TTC549 (cell line): ENCODE data around the gene PITPNM1.
"Not testable (repeated sequence)": the region's sequence is repeated elsewhere in the genome, so short reads cannot be mapped to it uniquely, and the experiment has no call there.

Source experiments
- FAIRE-seq: peaks from 2 replicates; lab custom pipeline; 2012; peaks lifted over from hg19 to GRCh38; lab: Jason Lieb, UNC

Gene PITPNM1

GRCh38 chr11:67486481-67487195 lies 18.5 kb downstream of the PITPNM1 start:
- no peak for FAIRE-seq

DNA sequence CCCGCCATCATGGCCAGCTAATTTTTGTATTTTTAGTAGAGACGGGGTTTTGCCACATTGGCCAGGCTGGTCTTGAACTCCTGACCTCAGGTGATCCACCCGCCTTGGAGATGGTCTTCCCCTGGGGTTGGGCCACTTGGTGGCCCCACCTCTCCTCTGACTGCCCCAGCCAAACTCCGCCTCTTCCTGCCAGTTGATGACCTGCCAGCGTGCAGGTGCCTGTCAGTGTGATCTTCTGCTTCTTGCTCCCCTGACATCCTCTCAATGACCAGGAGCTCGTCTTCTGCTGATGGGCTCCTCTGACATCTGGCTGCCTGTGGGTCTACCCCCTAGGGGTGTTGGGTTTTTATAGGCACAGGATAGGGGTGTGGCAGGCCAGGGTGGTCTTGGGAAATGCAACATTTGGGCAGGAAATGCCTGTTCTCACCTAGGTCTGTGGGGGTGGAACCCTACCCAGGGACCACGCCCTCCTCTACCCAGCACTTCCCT lies 19.2 kb downstream of the PITPNM1 start:
- FAIRE-seq: not testable (repeated sequence)

- no peak for FAIRE-seq
These were observed 20.3 kb downstream of the PITPNM1 start for GRCh38 chr11:67484847-67485311.

DNA sequence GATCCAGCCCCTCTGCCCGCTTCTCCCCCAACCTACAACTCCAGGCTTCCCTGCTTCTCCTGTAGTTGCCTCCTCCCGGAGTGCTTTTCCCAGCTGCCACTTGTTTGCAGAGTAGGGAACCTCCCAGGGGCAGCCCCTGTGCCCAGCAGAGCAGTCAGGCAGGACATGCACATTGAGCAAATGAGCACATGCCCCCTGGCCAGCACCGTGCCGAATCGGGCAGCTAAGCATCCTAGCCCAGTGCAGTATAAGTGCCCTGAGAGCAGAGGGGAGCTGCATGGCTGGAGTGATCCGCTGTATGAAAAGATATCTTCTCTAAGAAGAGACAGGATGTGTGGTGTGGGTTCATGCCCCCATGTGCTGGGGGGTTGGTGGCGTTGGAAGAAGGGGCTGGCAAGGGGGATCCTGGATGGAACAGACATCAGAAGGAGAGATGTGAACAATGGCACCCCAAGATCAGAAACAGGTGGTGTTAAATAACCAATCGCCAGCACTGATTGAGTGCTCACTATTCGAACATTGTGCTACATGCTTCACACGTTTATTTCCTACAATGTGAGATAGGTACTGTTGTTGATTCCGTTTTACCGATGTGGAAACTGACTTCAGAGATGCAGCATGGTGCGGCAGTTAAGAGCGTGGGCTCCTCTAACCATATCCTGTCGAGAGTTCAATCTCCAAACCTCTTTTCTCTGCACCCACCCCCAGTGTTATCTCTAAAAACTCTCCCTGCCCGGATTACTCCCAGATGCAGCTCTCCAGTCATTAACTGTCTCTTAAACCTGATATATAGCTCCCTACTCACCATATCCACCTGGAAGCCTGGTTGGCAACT lies 21.1 kb downstream of the PITPNM1 start:
- no peak for FAIRE-seq

- peak; percentile 25 for FAIRE-seq
These were observed 22.1 kb downstream of the PITPNM1 start, which contains the start of gene AIP for GRCh38 chr11:67482827-67483798. AIP (plus strand) TSS chr11:67483026; CDS start chr11:67483159, 133 bp downstream.

DNA sequence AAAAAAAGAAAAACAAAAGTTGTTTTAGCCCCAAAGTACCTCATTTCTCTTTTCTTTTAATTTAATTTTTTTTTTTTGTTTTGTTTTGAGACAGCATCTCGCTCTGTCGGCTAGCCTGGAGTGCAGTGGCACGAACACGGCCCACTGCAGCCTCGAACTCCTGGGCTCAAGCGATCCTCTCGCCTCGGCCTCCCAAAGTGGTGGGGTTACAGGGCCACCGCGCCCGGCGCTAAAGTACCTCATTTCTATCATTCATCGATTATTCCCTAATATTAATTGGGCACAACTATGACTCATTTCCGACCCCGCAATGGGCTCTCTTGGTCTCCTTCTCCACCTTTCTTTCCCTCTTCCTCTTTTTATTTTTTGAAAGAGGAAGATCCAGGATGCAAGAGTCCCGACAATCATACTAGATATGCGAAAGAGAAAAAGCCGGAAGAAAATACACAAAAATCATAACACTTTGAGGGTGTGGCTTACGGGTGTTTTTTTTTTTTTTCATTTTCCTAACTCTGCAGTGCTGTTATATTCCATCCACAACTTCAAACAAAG lies 22.8 kb downstream of the PITPNM1 start:
- no peak for FAIRE-seq

GRCh38 chr11:67477344-67478050 lies 27.7 kb downstream of the PITPNM1 start:
- not testable (repeated sequence) for FAIRE-seq

- FAIRE-seq: not testable (repeated sequence)
These were observed 28.5 kb downstream of the PITPNM1 start for GRCh38 chr11:67476692-67477091.

- FAIRE-seq: no peak
These were observed 32.3 kb downstream of the PITPNM1 start for GRCh38 chr11:67472882-67473281.

DNA sequence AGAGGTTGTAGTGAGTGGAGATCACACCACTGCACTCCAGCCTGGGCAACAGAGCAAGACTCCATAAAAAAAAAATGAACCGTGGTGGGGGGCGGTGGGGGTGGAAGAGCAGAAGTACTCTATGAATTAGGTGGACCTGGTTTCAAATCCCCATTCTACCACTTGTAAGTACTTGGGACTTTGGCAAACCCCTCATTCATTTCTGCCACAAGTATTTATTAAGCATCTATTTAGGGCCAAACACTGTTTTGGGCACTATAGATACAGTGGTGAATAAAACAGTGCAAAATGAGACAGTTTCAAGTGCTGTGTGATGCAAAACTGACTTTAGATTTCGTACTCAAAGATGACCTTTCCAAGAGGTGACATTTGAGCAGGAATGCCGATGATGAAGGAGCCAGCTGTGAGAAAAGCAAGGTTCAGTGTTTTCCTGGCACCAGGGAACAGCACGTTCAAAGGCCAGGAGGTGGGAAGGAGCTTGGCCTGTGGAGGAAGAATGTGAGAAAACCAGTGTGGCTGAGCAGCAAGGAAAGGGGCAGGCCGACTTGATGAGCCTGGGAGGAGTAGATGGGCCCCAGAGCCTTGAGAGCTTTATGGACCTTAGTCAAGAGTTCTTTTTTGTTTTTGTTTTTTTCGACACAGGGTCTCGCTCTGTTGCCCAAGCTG lies 34.7 kb downstream of the PITPNM1 start:
- no peak for FAIRE-seq

DNA sequence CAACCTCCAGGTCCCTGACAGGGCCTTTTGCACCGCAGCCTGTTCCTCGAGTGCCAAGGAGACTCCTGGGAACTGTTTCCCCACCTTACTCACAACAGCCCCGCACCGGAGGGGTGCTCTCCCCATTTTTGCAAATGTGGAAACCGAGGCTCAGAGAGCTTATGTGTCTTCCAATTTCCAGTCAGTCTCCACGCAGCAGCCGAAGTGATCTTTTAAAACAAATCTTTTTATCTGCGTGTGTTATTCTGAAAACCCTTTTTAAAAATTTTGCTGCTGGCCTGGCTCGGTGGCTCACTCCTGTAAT lies 35.7 kb downstream of the PITPNM1 start:
- no peak for FAIRE-seq

GRCh38 chr11:67468759-67469507 lies 36.2 kb downstream of the PITPNM1 start, which contains the start of gene TMEM134:
TMEM134 (minus strand) TSS chr11:67469251; CDS start chr11:67469192, 59 bp downstream.
- no peak for FAIRE-seq

DNA sequence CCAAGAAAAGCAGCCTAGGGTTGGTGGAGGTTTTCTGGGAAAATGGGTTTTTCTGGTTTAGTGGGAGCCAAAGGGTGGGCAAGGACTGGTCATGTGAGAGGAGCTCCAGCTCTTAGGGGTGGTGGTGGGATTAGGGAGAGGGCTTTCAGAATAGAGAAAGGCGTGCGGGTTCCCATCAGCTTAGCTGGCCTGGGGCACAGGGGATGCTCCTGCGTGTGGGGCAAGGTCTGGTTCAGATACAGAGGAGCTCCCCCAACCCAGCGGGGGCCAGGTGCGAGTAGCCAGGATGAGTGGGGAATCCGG lies 36.8 kb downstream of the PITPNM1 start:
- no peak for FAIRE-seq

DNA sequence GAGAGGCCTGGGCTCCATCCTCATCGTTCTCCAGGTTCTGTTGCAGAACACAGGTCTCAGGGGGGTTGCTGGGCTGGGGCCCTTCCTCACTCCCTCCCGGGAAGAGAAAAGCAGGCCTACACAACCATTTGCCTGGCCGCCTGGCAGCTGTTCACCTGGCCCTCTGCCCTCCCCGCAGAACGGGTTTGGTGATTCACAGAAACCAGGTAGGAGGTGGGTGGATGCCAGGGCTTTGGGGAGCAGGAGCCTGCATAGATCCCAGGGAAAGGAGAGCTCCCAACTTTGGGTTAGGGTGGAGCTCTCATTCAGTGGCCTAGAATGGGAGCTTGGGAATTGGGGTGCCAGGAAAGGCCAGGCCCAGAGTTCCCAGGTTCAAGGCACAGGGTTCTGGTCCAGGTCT lies 37.1 kb downstream of the PITPNM1 start:
- no peak for FAIRE-seq

DNA sequence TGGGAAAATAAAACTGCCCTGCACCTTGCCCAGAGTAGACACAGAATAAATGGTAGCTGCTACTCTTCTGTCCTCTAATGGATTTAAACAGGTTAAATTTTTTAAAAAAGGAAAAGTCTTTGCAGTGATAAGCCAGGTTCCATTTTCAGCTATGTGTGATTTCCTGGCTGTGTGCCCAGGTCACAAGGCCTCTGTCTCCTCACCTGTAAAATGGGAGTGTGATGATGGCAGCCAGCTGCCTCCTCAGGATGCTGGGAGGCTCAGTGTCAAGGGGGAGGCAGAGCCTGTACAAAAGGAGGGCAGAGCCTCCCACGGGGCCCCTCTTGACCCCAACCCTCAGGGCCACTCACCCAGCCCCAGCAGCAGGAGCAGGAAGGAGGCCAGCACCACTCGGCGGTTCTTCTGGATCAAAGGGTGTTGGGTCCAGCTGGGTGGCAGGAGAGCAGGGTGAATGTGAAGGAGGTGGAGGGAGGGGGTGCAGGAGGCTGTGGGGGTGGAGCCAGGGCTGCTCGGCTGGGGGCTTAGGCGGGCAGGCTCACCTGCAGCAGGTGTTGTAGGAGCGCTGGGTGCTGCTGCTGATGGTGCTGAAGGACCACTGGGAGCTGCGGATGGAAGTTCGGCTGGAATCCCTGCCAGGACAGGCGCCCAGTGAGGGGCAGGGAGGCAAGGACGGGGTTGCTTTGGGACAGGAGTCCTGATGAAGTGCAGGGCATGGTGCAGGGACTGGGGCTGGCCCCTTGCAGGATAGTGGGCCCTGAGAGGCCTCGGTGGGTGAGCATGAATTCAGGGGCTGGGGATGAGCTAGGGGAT lies 38.0 kb downstream of the PITPNM1 start:
- no peak for FAIRE-seq

DNA sequence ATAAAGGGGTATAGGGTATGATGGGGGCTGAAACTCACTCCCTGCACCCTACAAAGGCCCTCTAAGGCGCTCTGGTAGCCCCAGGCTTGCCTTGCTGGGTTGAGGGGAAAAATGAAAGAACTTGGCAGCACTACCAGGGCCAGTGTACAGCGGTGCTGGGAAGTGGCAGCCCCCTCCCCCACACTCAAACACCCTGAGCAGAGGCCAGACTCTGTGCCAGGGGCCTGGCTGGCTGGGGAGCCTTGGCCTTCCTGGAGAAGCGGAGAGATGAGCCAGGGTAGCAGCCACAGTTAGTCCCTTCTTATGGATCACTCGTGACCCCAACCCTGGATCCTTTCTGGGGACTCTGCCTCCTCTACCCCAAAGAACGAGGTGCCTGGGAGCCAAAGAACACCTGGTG lies 38.8 kb downstream of the PITPNM1 start:
- FAIRE-seq: no peak

GRCh38 chr11:67465530-67465929 lies 39.6 kb downstream of the PITPNM1 start:
- FAIRE-seq: not testable (repeated sequence)

GRCh38 chr11:67465189-67465510 lies 40.0 kb downstream of the PITPNM1 start:
- FAIRE-seq: no peak
